CD4-positive, alpha-beta T cell treated with Interferon alpha-2 for 1 hour (primary cell): ENCODE measurements around the gene CAPN14.

ENCODE experiments used
- DNase-seq, 2 donors: peaks; one replicate each; pipeline ENCODE4 v3.0.0-alpha.2; 2020 to 2022

Gene CAPN14

GRCh38 chr2:31138037-31138962, 79.0 kb downstream of the CAPN14 start, which contains the start of gene GALNT14:
GALNT14 (minus strand) TSS chr2:31138440; CDS start chr2:31138086, 354 bp downstream.
- peak; percentile 3 to 40 for DNase-seq

DNA sequence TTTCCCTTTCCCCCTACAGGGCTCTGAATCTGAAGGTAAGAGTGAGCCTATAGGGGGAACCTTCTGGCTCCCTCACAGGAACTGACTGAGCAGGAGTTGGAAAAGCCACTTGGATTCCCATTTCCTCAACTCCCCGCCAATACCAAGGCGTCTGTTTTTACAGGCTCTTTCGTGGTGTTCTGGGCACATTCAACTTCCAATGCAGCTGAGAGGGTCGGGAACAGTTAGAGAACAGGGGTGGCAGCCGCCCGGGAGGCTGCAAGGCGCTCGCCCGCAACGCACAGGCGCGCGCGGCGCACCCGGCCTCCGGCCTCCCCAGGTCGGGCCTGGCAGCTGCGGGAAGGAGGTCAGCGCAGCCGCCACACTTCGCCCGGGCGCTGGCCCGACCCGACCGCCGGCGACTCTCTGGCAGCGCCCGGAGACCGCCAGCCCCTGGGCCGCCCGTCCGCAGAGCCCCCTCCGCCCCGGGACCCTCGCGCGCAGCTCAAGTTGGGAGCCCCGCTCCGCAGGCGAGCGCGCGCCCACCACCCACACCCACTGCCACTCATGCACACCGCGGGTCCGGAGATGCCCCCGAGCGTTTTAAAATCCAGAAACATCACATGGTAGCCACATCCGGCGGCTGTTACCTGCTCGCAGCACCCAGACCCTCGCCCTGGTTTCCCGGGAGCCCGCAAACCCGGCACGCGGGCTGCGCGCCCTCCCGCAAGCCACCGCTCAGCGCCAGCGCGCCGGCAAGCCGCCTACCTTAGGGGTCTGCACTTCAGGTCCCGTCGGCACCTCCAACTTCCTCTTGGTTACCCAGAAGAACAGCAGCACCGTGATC, 79.9 kb downstream of the CAPN14 start:
- no peak for DNase-seq

DNA sequence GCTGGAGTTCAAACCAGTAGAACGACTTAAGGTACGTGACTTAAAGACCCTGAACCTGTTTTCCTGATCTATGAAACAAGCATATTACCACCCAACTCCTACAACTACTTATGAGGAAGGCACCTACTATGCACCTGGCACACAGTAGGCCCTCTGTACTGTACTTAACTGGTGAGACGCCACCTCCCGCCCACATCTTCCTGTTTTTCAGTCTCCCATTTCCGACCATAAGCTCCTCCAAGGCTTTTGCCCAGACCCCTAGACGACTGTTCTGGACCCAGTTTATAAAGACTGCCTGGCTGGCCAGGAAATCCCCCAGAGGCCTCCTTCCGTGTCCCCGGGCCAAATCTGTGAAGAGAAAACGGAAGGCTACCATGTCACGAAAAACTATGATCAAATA, 80.6 kb downstream of the CAPN14 start:
- no peak for DNase-seq

- DNase-seq, result no peak
Observed at GRCh38 chr2:31136000-31136399, 81.3 kb downstream of the CAPN14 start.

DNA sequence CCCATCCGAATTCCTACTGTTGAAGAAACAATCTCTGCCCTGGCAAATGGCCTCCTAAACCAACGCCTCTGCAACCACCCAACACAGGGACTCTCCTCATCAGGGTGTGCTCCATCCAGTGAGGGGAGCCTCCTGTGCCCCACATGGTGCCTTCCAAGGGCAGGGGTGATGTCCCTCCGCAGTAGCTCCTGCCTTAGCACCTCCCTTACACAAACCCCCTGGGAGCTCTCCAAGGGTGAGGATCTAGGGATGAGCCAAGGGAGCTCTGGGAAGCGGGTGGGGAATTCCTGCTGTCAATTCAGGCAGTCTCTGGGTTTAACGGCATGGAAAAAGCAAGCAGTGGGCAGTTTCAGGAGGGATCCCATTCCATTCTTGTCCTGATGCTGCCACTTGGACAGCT, 82.8 kb downstream of the CAPN14 start:
- DNase-seq, result no peak

DNA sequence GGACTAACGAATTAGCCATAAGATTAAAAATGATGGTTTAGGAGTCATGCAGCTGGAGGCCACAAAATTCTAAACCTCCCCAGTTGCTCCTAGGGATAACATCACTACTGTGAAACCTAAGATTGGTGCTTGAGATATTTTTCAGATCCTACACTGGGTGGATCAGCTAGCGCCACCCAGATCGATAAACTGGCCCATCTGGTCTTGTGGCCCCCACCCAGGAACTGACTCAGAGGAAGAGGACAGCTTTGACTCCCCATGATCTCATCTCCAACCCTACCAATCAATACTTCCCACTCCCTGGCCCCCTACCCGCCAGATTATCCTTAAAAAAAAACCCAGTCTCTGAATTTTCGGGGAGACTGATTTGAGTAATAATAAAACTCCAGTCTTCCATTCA, 84.5 kb downstream of the CAPN14 start:
- no peak for DNase-seq

GRCh38 chr2:31131871-31132270, 85.4 kb downstream of the CAPN14 start:
- no peak for DNase-seq

- no peak for DNase-seq
Observed at GRCh38 chr2:31129375-31130171, 87.7 kb downstream of the CAPN14 start.

GRCh38 chr2:31127931-31128330, 89.4 kb downstream of the CAPN14 start:
- no peak for DNase-seq

- DNase-seq, result no peak
Observed at GRCh38 chr2:31125918-31126695, 91.2 kb downstream of the CAPN14 start.

DNA sequence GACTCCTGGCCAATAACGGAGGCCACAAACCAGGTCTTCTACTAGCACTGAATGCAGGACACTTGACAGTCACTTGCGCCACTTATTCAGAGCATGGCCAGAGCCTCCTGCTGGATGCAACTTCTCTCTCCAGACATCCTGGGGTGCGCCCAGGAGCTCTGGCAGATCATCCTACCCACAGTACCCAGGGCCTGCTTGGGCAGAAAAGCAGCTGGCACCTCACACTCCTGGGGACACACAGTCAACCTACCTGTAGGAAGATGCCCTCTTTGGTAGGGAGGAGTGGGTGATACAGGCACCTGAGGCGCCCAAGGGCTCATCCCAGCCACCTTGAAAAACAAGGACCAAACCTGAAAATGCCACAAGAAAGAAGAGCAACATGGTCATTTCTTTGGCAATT, 92.4 kb downstream of the CAPN14 start:
- no peak for DNase-seq
